ENCODE measurements around the gene LSMEM2.
"Not testable (repeated sequence)": the region's sequence is repeated elsewhere in the genome, so short reads cannot be mapped to it uniquely, and the experiment has no call there.

The LSMEM2 gene

DNA sequence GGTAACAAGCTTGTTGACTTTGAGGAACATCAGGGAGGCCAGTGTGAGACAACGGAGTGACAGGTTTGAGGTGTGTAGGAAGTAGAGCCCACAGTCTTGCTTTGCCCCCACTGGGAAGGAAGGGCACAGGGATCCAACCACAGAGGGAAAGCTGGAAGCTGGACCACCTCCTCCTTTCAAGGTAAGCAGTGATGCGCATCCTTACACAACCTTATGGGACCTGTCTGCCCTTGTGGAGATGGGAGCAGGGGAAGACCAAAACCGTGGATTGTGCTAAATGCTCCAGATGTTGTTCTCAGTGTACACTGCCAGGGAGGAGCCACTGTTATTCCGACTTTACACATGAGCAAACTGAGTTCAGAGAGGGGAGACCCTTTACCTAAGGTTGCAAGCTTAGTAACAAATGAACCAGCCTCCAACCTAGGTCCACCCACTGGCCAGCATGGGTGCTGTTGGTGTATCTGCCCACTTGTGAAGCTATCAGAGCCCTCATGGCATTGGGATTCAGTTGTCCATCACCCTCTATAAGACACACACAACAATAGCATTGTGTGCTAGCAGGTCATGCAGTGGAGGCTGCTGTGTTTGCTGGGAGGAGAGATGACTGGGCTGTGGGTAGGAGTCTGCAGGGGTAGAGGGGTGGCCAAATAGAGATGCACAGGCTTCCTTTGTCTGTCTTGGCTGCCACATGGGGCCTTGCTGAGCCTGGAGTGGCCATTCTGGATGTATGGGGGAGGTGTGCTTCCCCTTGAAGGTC is 586 bp upstream of the LSMEM2 start:
- H3K4me3 ChIP-seq (ENCODE audit: low read depth, low read length), result no peak overlapping the region
- no peak for TF ChIP-seq CTCF (IDR thresholded peaks at IDR 0.05; ENCODE audit: low read depth, low read length, missing control alignments)
- no peak for DNase-seq (ENCODE audit: low read depth)

DNA sequence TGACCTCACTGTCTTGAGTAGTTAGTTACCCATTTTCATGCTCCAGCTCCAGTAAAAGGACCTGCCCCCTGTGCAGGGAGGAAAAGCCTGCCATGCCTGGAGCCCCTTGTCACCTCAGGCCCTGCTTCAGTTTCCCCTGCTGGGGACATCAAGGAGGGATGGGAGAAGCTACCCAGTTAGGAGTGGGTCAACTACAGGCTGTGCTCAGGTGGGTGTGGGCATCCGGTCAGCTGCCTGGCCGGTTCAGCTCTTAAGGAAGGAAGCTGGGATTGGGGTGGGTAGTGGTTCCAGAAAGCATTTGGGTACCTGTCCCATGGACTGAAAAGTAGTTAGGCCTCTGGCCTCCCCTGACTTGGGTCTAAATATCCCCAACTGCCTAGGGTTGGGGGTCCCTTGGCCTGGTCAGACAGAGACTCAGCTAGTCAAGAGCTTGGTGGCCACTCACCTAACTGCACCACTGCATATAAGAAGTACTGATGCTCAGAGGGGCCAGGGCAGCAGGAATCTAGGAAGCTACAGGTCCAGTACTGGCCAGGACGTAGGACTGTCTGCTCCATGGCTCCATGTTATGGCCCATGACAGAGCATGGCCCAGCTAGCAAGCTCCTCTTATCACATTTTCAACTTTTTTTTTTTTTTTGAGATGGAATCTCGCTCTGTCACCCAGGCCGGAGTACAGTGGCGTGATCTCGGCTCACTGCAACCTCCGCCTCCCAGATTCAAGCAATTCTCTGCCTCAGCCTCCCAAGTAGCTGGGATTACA is 549 bp downstream of the LSMEM2 start:
- DNase-seq (ENCODE audit: low read depth), result no peak
- no peak for TF ChIP-seq CTCF (IDR thresholded peaks at IDR 0.05; ENCODE audit: low read depth, low read length, missing control alignments)
- H3K4me3 ChIP-seq (ENCODE audit: low read depth, low read length), result no peak overlapping the region

DNA sequence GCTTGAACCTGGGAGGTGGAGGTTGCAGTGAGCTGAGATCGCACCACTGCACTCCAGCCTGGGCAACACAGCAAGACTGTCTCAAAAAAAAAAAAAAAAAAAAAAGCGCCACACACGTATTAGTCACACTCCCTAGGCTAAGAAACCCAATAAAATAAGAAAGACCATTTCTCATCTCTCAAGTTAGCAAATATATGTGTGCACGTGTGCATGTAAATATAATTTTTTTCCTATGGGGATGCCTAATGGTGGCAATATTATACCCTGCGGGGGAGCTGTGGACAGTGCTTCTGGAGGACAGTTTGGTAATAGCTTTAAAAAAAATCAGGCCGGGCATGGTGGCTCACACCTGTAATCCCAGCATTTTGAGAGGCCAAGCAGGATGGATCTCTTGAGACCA is 5.2 kb downstream of the LSMEM2 start:
- DNase-seq (ENCODE audit: low read depth), result not testable (repeated sequence)

DNA sequence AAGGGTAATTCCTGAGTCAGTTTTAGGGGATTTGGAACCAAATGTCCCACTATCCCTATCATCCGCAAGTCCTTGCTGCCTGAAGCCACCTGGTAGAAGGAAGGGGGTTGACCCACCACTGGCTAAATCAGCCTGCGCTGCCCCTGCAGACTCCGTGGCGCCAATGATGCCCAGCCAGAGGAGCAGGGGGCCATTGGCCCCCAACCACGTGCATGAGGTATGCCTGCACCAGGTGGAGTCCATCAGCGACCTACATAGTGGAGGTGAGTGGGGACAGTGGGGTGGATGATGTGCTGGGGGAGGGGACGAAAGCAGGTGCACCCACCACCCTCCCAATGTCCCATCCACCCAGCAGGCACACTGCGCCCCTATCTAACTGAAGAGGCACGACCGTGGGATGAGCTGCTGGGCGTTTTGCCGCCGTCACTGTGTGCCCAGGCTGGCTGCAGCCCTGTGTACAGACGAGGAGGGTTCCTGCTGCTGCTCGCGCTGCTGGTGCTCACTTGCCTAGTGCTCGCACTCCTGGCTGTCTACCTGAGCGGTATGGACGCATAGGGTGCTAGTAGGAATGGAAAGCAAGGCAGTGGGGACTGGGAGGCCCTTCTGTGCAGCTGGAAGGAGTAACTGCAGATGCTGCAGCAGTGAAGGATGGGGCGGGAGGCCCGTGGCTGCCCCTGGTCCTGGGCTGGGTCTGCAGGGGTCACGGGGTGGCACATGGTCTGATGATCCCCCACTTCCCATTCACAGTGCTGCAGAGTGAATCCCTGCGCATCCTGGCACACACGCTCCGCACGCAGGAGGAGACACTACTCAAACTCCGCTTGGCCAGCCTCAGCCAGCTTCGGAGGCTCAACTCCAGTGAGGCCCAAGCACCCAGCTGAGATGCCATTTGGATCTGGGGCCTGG is 7.7 kb downstream of the LSMEM2 start:
- no peak overlapping the region for H3K4me3 ChIP-seq (ENCODE audit: low read depth, low read length)
- DNase-seq (ENCODE audit: low read depth), result no peak
- TF ChIP-seq CTCF (IDR thresholded peaks at IDR 0.05; ENCODE audit: low read depth, low read length, missing control alignments), result no peak

More for the DNA sequence above, 5.2 kb downstream of the LSMEM2 start:
- not testable (repeated sequence) for H3K4me3 ChIP-seq (ENCODE audit: low read depth, low read length)

DNA sequence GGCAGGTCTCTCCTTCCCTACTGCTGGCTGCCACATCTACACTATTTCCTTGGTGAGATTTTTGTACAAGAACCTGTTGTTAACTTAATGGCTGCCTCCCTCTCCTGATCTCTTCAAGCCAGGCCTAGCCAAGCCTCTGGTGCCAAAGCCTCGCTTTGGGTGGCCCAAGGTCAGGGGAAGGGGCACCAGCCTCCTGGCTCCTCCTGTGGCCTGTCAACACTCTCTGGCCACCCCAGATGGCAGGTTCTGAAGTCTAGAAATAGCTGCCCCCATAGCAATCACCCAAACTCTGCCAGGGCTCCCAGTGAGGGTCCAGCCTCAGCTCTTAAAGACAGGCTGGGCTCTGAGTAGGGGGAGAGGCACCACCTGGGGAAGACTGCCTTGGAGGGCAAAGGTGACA is 8.4 kb downstream of the LSMEM2 start:
- no peak for DNase-seq (ENCODE audit: low read depth)

GRCh38 chr3:50288387-50289007 is 9.6 kb downstream of the LSMEM2 start:
- no peak for DNase-seq (ENCODE audit: low read depth)
- H3K4me3 ChIP-seq (ENCODE audit: low read depth, low read length), result no peak overlapping the region
- TF ChIP-seq CTCF (IDR thresholded peaks at IDR 0.05; ENCODE audit: low read depth, low read length, missing control alignments), result no peak

More for the DNA sequence above, 8.4 kb downstream of the LSMEM2 start:
- no peak for TF ChIP-seq CTCF (IDR thresholded peaks at IDR 0.05; ENCODE audit: low read depth, low read length, missing control alignments)
- no peak overlapping the region for H3K4me3 ChIP-seq (ENCODE audit: low read depth, low read length)
